ENCODE measurements around the gene GET3.

Gene GET3

DNA sequence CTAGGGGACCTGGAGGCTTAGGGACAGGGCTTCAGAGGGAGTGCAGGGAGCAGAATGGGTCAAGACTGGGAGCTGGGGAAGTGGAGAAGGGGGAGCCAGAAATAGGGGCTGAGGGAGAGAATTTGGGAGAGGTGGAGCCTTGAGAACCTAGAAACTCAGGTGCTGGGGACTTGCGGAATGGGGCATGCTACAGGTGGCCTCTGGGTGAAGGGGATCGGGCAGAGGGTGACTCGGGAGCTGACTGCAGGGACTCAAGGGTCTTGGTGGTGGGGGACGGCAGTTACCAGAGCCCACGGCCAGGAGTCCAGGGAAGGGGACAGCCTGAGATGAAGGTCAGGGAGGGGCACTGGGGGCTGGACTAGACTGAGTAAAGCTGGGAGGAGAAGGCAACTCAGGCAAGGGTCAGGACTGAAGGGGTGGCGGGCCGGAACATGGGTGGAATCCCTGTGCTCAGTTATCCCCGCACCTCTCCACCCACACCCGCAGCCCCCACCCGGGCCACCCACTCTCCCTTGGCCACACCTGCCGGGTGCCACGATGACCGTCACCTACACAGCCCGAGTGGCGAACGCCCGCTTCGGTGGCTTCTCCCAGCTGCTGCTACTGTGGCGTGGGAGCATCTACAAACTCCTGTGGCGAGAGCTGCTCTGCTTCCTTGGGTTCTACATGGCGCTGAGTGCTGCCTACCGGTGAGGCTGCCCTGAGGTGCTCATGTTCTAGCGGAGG is 14.9 kb downstream of the GET3 start:
- DNase-seq: no peak

DNA sequence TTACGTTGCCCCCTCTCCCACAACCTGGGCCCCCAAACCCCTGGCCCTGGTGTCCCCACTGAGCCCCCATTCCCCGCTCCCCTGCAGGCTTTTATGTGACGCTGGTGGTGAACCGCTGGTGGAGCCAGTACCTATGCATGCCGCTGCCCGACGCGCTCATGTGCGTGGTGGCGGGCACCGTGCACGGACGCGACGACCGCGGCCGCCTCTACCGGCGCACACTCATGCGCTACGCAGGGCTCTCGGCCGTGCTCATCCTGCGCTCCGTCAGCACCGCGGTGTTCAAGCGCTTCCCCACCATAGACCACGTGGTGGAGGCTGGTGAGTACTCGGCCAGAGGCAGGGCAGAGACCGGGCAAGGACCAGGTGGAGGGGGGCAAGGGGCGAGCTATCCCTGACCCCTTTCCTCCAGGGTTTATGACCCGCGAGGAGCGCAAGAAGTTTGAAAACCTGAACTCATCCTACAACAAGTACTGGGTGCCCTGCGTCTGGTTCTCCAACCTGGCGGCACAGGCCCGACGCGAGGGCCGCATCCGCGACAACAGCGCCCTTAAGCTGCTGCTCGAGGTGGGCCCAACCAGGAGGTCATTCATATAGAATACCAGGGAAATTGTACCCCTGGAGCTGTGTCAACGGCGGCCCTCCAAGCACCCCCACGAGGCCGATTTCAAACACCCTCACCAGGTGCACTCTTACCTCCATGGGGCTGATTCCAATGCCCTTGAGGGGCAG is 17.3 kb downstream of the GET3 start:
- no peak for DNase-seq

- no peak for DNase-seq
Observed at GRCh38 chr19:12756150-12756883, 19.0 kb downstream of the GET3 start.

DNA sequence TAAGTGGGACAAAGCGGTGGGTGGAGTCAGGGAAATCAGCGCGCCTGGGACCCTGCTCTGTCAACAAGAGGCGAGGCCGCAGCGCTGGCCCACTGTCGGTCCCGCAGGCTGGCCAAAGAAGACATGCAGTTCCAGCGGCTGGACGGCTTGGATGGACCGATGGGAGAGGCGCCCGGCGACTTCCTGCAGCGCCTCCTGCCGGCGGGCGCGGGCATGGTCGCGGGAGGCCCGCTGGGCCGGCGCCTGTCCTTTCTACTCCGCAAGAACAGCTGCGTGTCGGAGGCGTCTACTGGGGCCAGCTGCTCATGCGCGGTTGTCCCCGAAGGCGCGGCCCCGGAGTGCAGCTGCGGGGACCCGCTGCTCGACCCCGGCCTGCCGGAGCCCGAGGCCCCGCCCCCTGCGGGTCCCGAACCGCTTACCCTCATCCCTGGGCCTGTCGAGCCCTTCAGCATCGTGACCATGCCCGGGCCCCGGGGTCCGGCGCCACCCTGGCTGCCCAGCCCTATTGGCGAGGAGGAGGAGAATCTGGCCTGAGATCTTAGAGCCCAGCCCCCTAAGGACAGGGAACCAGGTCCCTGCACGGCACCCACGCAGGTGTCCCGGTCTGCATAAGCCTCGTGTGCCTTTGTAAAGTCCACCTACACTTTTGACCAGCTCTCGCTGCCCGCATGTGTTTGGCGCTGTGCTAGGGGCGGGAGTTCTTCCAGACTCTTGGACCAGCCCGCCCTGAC is 20.4 kb downstream of the GET3 start:
- DNase-seq: peak; percentile 58

DNA sequence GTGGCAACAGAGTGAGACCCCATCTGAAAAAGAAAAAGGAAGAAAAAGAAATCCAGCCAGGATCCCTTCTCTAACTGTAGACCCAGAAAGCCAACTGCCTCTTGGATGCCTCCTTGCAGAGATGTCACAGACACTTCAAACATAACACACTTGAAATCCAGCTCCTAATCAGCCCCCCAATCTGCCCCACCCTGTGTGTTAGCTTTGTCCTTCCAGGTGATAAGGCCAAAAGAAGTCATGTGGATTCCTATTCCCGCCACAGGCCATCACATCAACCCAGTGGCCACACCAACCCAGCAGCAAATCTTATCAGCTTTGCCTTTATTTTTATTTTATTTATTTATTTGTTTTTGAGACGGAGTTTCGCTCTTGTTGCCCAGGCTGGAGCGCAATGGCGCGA is 22.4 kb downstream of the GET3 start:
- no peak for DNase-seq

- no peak for DNase-seq
Observed at GRCh38 chr19:12763100-12763499, 25.8 kb downstream of the GET3 start.

DNA sequence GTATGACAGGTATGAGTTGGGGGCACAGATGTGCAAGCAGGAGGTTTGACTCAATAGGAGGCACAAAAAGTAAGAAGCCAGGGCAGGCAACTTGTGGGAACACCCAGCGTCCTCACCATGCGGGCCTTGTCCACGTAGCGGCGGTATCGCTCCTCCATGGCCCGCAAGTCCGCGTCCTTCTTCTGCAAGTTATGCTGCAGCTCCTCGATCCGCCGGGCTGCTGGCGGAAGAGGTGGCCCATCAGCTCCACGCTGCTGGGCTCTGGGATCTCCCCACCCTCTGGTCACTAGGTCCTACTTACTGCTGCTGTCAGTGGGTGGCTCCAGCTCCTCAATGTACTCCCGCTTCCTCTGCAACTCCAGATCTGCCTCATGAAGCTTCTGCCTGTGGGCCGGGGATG is 27.4 kb downstream of the GET3 start:
- DNase-seq: no peak

- DNase-seq: peak; percentile 81
Observed at GRCh38 chr19:12766051-12766521, 28.8 kb downstream of the GET3 start.

- no peak for DNase-seq
Observed at GRCh38 chr19:12767150-12767549, 29.9 kb downstream of the GET3 start.

GRCh38 chr19:12767666-12768065 is 30.4 kb downstream of the GET3 start:
- DNase-seq: no peak

DNA sequence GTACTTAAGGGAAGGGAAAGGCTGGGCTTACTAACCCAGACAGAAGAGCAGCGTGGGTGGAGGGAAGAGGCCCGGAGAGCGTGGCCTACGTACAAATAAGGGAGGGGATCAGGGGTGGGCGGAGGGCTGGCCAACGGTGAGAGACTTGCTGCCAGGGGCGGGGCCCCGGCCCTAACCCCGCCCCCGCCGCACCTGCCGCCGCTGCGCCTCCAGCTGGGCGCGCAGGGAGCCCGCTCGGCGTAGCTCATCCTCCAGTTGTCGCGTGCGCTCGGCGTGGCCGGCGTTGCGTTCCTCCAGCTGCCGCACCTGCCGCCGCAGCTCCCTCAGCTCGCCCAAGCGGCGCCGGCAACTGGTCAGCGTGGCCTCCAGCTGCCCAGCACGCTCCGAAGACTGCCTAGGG is 32.4 kb downstream of the GET3 start:
- DNase-seq: no peak

DNA sequence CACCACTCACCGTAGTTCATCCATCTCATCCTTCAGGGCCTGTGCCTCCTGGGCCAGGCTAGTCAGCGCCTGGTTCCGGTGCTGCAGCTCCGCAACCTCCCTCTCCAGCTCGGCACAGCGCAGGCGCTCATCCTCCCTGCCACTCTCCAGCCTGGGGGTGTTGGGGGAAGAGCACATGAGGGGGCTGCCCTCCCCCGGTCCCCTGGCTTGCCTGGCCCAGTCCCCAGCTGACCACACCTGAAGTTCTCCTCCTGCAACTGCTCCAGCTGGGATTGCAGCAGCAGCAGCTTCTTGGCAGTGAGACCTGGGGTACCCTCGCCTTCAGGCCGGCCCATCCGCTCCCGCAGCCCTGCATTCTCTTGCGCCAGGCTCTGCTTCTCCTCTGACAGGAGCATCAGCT is 33.6 kb downstream of the GET3 start:
- no peak for DNase-seq

DNA sequence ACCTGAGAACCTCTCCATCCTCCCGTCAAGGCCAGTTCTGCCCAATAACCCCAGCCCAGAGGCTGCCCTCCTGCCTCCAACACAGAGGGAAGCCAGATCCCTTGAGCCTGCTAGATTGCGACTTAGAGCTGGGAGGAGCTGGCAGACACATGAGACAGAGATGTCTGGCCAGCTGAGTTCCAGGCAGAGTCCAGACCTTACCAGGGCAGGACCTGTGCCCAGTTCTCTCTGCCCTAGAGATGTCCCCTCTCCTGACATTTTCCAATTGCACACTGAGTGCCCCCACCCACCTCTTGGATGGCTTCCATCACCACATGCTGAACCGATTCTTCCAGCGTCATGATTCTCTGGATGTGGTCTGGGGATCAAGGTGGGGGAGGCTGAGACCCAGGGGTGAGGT is 35.0 kb downstream of the GET3 start:
- DNase-seq: no peak

DNA sequence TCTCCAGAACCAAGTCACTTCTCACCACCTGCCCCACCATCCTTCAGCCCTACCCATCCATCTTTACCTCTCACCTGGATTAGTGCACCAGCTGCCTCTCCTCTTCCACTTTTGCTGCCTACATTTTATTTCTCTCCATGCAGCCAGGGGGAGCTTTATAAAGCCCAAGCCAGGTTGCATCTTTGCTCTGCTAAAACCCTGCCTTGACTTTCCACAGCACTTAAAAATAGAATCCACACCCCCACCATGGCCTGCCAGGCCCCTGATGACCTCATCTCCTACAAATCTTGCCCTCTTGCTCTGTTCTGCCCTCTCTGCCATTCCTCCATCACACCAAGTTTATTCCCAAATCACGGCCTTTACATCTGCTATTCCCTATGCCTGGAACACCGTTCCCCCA is 36.3 kb downstream of the GET3 start:
- DNase-seq: peak; percentile 33

- DNase-seq: no peak
Observed at GRCh38 chr19:12774588-12775555, 37.6 kb downstream of the GET3 start, which contains the start of gene HOOK2. HOOK2 (minus strand) TSS chr19:12775552; CDS start chr19:12775449, 103 bp downstream.

GRCh38 chr19:12777217-12778016 is 40.1 kb downstream of the GET3 start:
- peak; percentile 78 for DNase-seq

DNA sequence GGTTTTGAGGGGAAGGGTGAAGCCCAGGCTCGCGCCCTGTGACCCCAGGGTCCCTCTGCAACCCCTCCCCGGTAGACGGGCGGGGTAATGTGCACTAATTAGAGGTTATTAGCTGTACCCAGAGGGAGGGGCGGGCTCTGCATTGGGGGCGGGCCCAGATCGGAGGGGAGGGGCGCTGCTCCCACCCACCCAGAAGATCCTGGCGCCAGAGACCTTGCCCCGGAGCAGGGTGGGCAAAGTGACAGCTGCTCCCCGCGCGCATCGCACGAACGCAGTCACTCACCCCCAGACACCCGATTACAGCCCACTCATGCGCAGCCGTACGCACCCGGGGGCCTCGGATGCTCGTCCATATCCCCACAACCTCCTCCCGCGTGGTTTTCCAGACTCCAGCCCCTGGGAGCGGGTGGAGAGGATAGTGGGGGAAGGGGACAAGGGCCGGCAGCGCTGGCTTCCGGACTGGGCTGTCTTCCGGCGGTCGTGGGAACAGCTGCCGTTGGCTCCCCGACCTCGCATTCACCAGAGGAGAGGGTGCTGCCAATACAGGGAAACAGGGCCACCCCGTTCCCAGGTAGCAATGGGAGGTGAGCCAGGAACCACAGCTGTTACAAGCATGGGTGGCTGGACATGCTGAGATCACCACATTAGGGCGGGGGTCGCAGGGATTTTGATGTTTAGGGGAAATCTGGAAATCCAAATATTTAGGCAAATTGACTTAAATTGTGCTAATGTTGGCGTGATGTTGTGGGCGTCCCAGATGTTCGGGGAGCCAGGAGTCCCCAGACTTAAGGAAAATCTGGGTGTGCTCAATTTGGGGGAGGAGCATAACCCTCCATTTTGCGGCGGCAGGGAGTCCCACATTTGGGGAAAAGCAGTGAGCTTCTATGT is 41.0 kb downstream of the GET3 start:
- DNase-seq: peak; percentile 83

- DNase-seq: no peak
Observed at GRCh38 chr19:12778905-12779161, 41.5 kb downstream of the GET3 start.

DNA sequence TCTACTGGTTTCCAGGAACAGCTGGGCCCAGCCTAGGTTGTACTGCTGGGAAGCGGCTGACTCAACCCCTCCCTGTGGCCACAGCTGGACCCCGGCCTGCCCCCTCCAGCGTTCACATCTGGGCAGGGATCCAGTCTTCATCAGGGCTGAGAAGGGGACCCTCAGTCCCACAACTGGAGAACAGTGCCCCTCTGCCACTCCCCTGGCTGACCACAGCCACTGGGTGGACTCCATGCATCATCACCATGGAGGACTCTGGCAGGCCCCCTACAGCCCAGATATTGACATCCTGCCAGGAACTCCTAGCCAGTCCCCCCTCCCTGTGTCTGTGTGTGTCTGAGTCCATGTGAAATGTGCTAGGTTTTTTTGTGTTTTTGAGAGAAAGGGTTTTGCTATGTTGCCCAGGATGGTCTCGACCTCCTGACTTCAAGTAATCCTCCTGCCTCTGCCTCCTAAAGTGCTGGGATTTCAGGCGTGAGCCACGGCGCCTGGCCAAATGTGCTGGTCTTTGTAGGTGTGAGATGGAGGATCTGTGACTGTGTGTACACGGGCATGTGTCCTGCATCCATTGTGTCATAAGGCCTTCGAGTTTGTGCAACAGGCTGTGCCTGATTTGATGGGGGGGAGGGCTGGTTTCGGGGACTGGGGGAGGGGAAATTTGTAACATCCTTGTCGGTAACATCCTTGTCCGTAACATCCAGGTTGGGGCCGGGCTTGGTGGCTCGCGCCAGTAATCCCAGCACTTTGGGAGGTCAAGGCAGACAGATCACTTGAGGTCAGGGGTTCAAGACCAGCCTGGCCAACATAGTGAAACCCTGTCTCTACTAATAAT is 42.1 kb downstream of the GET3 start:
- DNase-seq: peak; percentile 91

All from fibroblast of skin of abdomen (primary cell).